Trophoblast cell (in vitro differentiated cells and primary cell): Measurements from ENCODE around the gene MDH1.
"Not testable (repeated sequence)": the region's sequence is repeated elsewhere in the genome, so short reads cannot be mapped to it uniquely, and the experiment has no call there.

Experiments used
- DNase-seq, 2 donors: peaks; one replicate each; pipeline ENCODE4 v3.0.0-alpha.2; 2016
- H2AFZ ChIP-seq: 2 replicates; pipeline ENCODE4 v1.6.1; 2013; ENCODE audit warnings: low read length, moderate library complexity, mild to moderate bottlenecking; ENCODE audit not compliant: insufficient read depth, poor library complexity
- H2AK5ac ChIP-seq: 2 replicates; pipeline ENCODE4 v1.6.1; 2013; ENCODE audit warnings: mild to moderate bottlenecking, low read length
- H2BK120ac ChIP-seq: 2 replicates; pipeline ENCODE4 v1.6.1; 2013; ENCODE audit warnings: low read length, mild to moderate bottlenecking, moderate library complexity; ENCODE audit not compliant: insufficient read depth, poor library complexity
- H2BK12ac ChIP-seq: 2 replicates; pipeline ENCODE4 v1.6.1; 2013; ENCODE audit warnings: mild to moderate bottlenecking, low read length, moderate library complexity
- H2BK5ac ChIP-seq: 2 replicates; pipeline ENCODE4 v1.6.1; 2013; ENCODE audit warnings: low read length, low read depth, moderate library complexity, mild to moderate bottlenecking; ENCODE audit not compliant: poor library complexity
- H3K14ac ChIP-seq: 2 replicates; pipeline ENCODE4 v1.6.1; 2013; ENCODE audit warnings: mild to moderate bottlenecking, low read length
- H3K18ac ChIP-seq: 2 replicates; pipeline ENCODE4 v1.6.1; 2013; ENCODE audit warnings: mild to moderate bottlenecking, low read length
- H3K23ac ChIP-seq: 2 replicates; pipeline ENCODE4 v1.6.1; 2013; ENCODE audit warnings: low read length
- H3K27ac ChIP-seq: 2 replicates; pipeline ENCODE4 v1.5.1; 2013; ENCODE audit warnings: low read depth, mild to moderate bottlenecking, inconsistent platforms, low read length, moderate library complexity
- H3K27me3 ChIP-seq: 2 replicates; pipeline ENCODE4 v1.6.1; 2013; ENCODE audit warnings: inconsistent platforms, mild to moderate bottlenecking, low read length, moderate library complexity; ENCODE audit not compliant: insufficient read depth
- H3K36me3 ChIP-seq, 2 experiments: 1 replicate in 1 of 2; 2 replicates in 1 of 2; pipeline ENCODE4 v1.6.1; 2013; ENCODE audit warnings: low read length in 2 of 2, mild to moderate bottlenecking in 2 of 2, moderate library complexity in 1 of 2; ENCODE audit not compliant: insufficient read depth in 2 of 2, control insufficient read depth in 1 of 2
- H3K4ac ChIP-seq: 2 replicates; pipeline ENCODE4 v1.6.1; 2013; ENCODE audit warnings: low read depth, mild to moderate bottlenecking, low read length, moderate library complexity
- H3K4me1 ChIP-seq, 2 experiments: 1 replicate in 1 of 2; 2 replicates in 1 of 2; pipeline ENCODE4 v1.6.1; 2013; ENCODE audit warnings: low read length in 2 of 2, mild to moderate bottlenecking in 2 of 2, moderate library complexity in 1 of 2; ENCODE audit not compliant: insufficient read depth in 2 of 2, control insufficient read depth in 1 of 2
- H3K4me2 ChIP-seq: 2 replicates; pipeline ENCODE4 v1.6.1; 2013; ENCODE audit warnings: inconsistent platforms, mild to moderate bottlenecking, low read length, moderate library complexity
- H3K4me3 ChIP-seq: 2 replicates; pipeline ENCODE4 v1.5.1; 2013; ENCODE audit warnings: mild to moderate bottlenecking, low read depth, low read length, inconsistent platforms
- H3K79me1 ChIP-seq: one replicate; pipeline ENCODE4 v1.6.1; 2013; ENCODE audit warnings: low read length
- H3K79me2 ChIP-seq: 2 replicates; pipeline ENCODE4 v1.6.1; 2013; ENCODE audit warnings: low read length, mild to moderate bottlenecking; ENCODE audit not compliant: control insufficient read depth, insufficient read depth, poor library complexity
- H3K9ac ChIP-seq: 2 replicates; pipeline ENCODE4 v1.6.1; 2013; ENCODE audit warnings: mild to moderate bottlenecking, low read length
- H3K9me3 ChIP-seq: 2 replicates; pipeline ENCODE4 v1.6.1; 2013; ENCODE audit warnings: low read depth, mild to moderate bottlenecking, control low read depth, inconsistent platforms, low read length; ENCODE audit not compliant: insufficient read depth
- H4K12ac ChIP-seq: 2 replicates; pipeline ENCODE4 v1.6.1; 2013; ENCODE audit warnings: low read depth, mild to moderate bottlenecking, low read length, moderate library complexity
- H4K8ac ChIP-seq: 2 replicates; pipeline ENCODE4 v1.6.1; 2013; ENCODE audit warnings: low read depth, mild to moderate bottlenecking, low read length, moderate library complexity
- H4K91ac ChIP-seq: one replicate; pipeline ENCODE4 v1.6.1; 2013; ENCODE audit warnings: low read depth, mild to moderate bottlenecking, low read length, moderate library complexity
- WGBS: extraction: QIAGEN DNeasy Blood & Tissue Kit; methylation state at CpG from one replicate; pipeline ENCODE4 v1.1.7; 2013; ENCODE audit warnings: missing lambda C conversion rate; ENCODE audit not compliant: insufficient read length, insufficient coverage; ENCODE audit errors: extremely low coverage; 5-methylcytosine and 5-hydroxymethylcytosine counted together

Gene MDH1

DNA sequence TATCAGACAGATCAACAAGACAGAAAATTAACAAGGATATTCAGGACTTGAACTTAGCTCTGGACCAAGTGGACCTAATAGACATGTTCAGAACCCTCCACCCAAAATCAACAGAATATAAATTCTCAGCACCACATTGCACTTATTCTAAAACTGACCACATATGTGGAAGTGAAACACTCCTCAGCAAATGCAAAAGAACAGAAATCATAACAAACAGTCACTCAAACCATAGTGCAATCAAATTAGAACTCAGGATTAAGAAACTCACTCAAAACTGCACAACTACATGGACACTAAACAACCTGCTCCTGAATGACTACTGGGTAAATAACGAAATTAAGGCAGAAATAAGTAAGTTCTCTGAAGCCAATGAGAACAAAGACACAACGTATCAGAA, 35.0 kb downstream of the MDH1 start:
- not testable (repeated sequence) for H3K79me2 ChIP-seq, H4K12ac ChIP-seq, H3K18ac ChIP-seq, H3K4me2 ChIP-seq, H2AK5ac ChIP-seq, H3K4ac ChIP-seq, H3K79me1 ChIP-seq, H3K23ac ChIP-seq, H2AFZ ChIP-seq, H4K91ac ChIP-seq, H3K14ac ChIP-seq, H3K4me1 ChIP-seq, H2BK5ac ChIP-seq, H3K9ac ChIP-seq, H3K27me3 ChIP-seq, H3K27ac ChIP-seq, H3K4me3 ChIP-seq, H2BK12ac ChIP-seq, H2BK120ac ChIP-seq, H4K8ac ChIP-seq, DNase-seq
- H3K36me3 ChIP-seq = peaks cover 13 to 19% of the 10 kb centered on the region in 2 experiments
- peaks cover 16% of the 10 kb centered on the region for H3K9me3 ChIP-seq
- no CpG with 5 or more reads among the region's 2 CpGs for WGBS

DNA sequence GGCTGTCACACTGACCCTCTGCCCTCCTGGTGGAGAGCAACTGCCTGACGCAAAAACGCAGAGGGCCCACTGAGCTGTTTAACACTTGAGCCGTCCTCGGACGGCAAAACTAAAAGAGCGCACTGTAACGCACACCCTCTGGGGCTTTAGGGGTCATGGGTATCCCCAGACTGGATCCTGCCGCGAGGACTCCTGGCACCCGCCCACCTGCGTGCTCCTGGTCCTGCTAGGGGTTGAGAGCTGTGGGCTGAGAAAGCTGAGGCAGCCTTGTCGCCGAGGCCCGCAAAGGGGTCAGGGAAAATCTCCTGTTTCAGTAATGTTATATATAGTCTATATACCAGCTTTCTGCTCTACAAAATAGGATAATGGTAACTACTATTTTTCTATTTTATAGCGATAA, 39.1 kb downstream of the MDH1 start:
- Histone ChIP-seq H4K8ac (no peak overlapping the region), H3K9ac (no peak overlapping the region), H3K14ac (no peak overlapping the region), H3K27me3 (no peaks in the 10 kb centered on the region), H4K91ac (no peak overlapping the region), H3K79me1 (no peaks in the 10 kb centered on the region), H3K79me2 (no peaks in the 10 kb centered on the region), H2AFZ (no peak overlapping the region), H3K4me2 (no peak overlapping the region), H2BK12ac (no peak overlapping the region), H3K4me3 (no peak overlapping the region), H4K12ac (no peak overlapping the region), H2AK5ac (no peak overlapping the region), H3K18ac (no peak overlapping the region), H3K23ac (no peak overlapping the region), H3K9me3 (peaks cover 11% of the 10 kb centered on the region), H3K4me1 (peaks cover 0 to 3% of the 10 kb centered on the region in 2 experiments), H2BK120ac (no peak overlapping the region), H3K36me3 (peaks cover 2 to 9% of the 10 kb centered on the region in 2 experiments), H3K4ac (no peak overlapping the region), H2BK5ac (no peak overlapping the region), H3K27ac (no peak overlapping the region)
- WGBS = no CpG with 5 or more reads among the region's 15 CpGs
- DNase-seq = no peak

DNA sequence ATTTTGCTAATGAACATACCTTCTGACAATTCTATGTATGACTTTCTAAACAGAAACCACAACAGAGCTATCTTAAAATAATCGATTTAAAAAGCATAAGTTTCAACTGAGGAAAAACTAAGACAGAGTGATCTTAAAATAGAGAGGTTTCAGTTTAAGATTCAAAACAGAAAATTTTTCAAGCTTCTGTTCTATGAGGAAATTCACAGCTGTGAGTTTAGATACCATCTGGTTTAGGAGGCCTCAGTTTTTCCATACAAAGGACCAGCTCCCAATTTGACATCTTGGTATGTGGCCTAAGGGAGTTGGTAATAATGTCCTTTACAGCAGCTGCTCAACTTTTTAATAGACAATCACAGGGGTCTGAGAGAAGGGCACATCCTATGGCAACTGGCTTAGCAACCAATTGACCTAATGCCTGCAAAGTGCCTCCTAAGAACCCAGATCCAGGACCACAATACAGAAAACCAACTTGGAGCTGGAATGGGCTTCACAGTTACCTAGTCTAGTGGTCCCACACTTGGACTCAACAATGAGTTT, 39.7 kb downstream of the MDH1 start:
- Histone ChIP-seq H3K4me3 (no peak overlapping the region), H3K9ac (no peak overlapping the region), H4K12ac (no peak overlapping the region), H3K14ac (no peak overlapping the region), H4K8ac (no peak overlapping the region), H2AFZ (no peak overlapping the region), H2AK5ac (no peak overlapping the region), H3K36me3 (peaks cover 1 to 9% of the 10 kb centered on the region in 2 experiments), H3K4ac (no peak overlapping the region), H2BK12ac (no peak overlapping the region), H4K91ac (no peak overlapping the region), H2BK120ac (no peak overlapping the region), H3K18ac (no peak overlapping the region), H3K23ac (no peak overlapping the region), H3K79me1 (no peaks in the 10 kb centered on the region), H3K79me2 (no peaks in the 10 kb centered on the region), H3K4me1 (peaks cover 0 to 3% of the 10 kb centered on the region in 2 experiments), H3K27me3 (no peaks in the 10 kb centered on the region), H2BK5ac (no peak overlapping the region), H3K4me2 (no peak overlapping the region), H3K27ac (no peak overlapping the region), H3K9me3 (peaks cover 11% of the 10 kb centered on the region)
- peak in 1 of 2 donors; percentile 20 for DNase-seq
- no CpG with 5 or more reads among the region's 1 CpG for whole genome bisulfite sequencing

DNA sequence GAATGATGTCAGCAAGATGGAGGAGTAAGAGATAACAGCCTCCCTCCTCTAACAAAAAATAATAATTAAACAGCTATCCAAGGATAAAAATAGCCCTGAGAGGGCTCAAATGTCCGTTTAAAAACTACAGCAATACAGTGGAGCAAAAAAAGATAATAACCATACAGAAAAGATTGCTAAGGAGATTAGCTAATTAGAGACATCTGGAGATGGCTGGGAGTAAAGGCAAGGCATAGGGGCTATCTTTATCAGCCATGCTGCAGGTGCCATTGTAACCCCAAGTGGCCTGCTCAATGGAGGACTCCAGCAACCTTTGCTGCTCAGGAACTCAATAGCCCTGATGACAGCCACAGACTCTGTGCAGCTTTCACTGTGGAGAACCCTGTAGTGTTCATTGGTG, 42.7 kb downstream of the MDH1 start:
- no peak overlapping the region for H3K4me2 ChIP-seq
- H3K79me1 ChIP-seq = no peaks in the 10 kb centered on the region
- H2AK5ac ChIP-seq = no peak overlapping the region
- no peak overlapping the region for H3K4me3 ChIP-seq
- DNase-seq = no peak
- H3K36me3 ChIP-seq = peaks cover 1 to 9% of the 10 kb centered on the region in 2 experiments
- no peak overlapping the region for H2BK12ac ChIP-seq
- no peak overlapping the region for H3K27ac ChIP-seq
- no peaks in the 10 kb centered on the region for H3K79me2 ChIP-seq
- H3K14ac ChIP-seq = no peak overlapping the region
- no peak overlapping the region for H4K8ac ChIP-seq
- peaks cover 0 to 3% of the 10 kb centered on the region in 2 experiments for H3K4me1 ChIP-seq
- no peak overlapping the region for H4K12ac ChIP-seq
- no peak overlapping the region for H3K18ac ChIP-seq
- H2BK120ac ChIP-seq = no peak overlapping the region
- H3K9ac ChIP-seq = peak overlapping the region; percentile 63
- H4K91ac ChIP-seq = no peak overlapping the region
- H2AFZ ChIP-seq = no peak overlapping the region
- H3K27me3 ChIP-seq = no peaks in the 10 kb centered on the region
- no CpG with 5 or more reads among the region's 1 CpG for WGBS
- H2BK5ac ChIP-seq = no peak overlapping the region
- H3K23ac ChIP-seq = no peak overlapping the region
- H3K4ac ChIP-seq = no peak overlapping the region
- H3K9me3 ChIP-seq = peaks cover 11% of the 10 kb centered on the region
